ENCODE data around the gene BMP7. TPM values are rescaled to one million over a fixed set of nuclear protein-coding genes. Genes with fewer than 3 reads are reported as not detected.

Gene BMP7
- total and polyA plus RNA-seq, 2 experiments from 2014 or later = 15.9 to 22.8 TPM

- no peaks in the 10 kb centered on the region for H3F3A ChIP-seq (replicated peaks; ENCODE audit: low read depth)
- no peak overlapping the region for H3K4me3 Mint-ChIP-seq
- no peak overlapping the region for H3K27ac ChIP-seq (ENCODE audit: low read depth)
- ATAC-seq = no peak
- H3K4me3 ChIP-seq = no peak overlapping the region
- no peaks in the 10 kb centered on the region for H3K36me3 ChIP-seq (ENCODE audit: insufficient read depth)
- H3K9me2 ChIP-seq (ENCODE audit: insufficient read depth) = peaks cover 5% of the 10 kb centered on the region; the same call in 1 of the 2 replicates
- TF ChIP-seq CTCF (conservative IDR thresholded peaks at IDR 0.05; ENCODE audit: low read depth in 2 of 2) (no peak), JUNB (IDR thresholded peaks at IDR 0.05; ENCODE audit: unreplicated experiment) (no peak), EZH2 (IDR thresholded peaks at IDR 0.05; ENCODE audit: low read depth, unreplicated experiment) (no peak), EZH2phosphoT487 (IDR thresholded peaks at IDR 0.05; ENCODE audit: unreplicated experiment) (no peak), CREB1 (CRISPR knock-in tag; IDR thresholded peaks at IDR 0.05; ENCODE audit: low read depth) (no peak), STAT1 (IDR thresholded peaks at IDR 0.05; ENCODE audit: unreplicated experiment) (no peak), ZNF331 (CRISPR knock-in tag; IDR thresholded peaks at IDR 0.05; ENCODE audit: low read depth) (no peak), ETS1 (IDR thresholded peaks at IDR 0.05) (no peak), ZNF462 (CRISPR knock-in tag; IDR thresholded peaks at IDR 0.05) (no peak), POLR2AphosphoS5 (IDR thresholded peaks at IDR 0.05; ENCODE audit: low read depth) (no peak), REST (IDR thresholded peaks at IDR 0.05; ENCODE audit: unreplicated experiment) (no peak), ZNF114 (CRISPR knock-in tag; IDR thresholded peaks at IDR 0.05) (no peak), NANOG (IDR thresholded peaks at IDR 0.05; ENCODE audit: borderline replicate concordance) (no peak)
- no peaks in the 10 kb centered on the region for H3K4me1 ChIP-seq (ENCODE audit: insufficient read depth)
- H2AFZ ChIP-seq = no peak overlapping the region; the same call in 1 of the 2 replicates
- H3K27me3 ChIP-seq (ENCODE audit: insufficient read depth) = no peaks in the 10 kb centered on the region
- no peaks in the 10 kb centered on the region for H4K20me1 ChIP-seq (replicated peaks; ENCODE audit: insufficient read depth)
- H3K27me3 Mint-ChIP-seq (ENCODE audit: insufficient read depth, low read depth, poor library complexity) = no peaks in the 10 kb centered on the region
- H3K9me3 Mint-ChIP-seq = no peaks in the 10 kb centered on the region
- no peak overlapping the region for H3K27ac Mint-ChIP-seq
- H3K4me1 Mint-ChIP-seq = no peaks in the 10 kb centered on the region
- no peak overlapping the region for H3K4me2 ChIP-seq
- no peaks in the 10 kb centered on the region for H3K79me2 ChIP-seq (replicated peaks; ENCODE audit: insufficient read depth)
- no peaks in the 10 kb centered on the region for H3K36me3 Mint-ChIP-seq (ENCODE audit: low read depth)
- no peak for DNase-seq (ENCODE audit: low spot score)
Measured at GRCh38 chr20:57143173-57143572, 123.3 kb downstream of the BMP7 start.

All from GM23338 (cell line).